Fibroblast of lung (primary cell): ENCODE results near the gene OLIG2.

Source experiments
- CTCF ChIP-seq, 2 donors: IDR thresholded peaks in 1 of 2; conservative IDR thresholded peaks in 1 of 2; 1 replicate in 1 of 2; 2 replicates in 1 of 2; pipeline ENCODE4 v1.5.1; 2011 to 2012; ENCODE audit warnings: low read length in 2 of 2, control low read depth in 1 of 2, inconsistent platforms in 1 of 2, low read depth in 1 of 2, mild to moderate bottlenecking in 1 of 2
- EZH2 ChIP-seq: IDR thresholded peaks from 2 replicates; pipeline ENCODE4 v1.5.1; 2012; ENCODE audit warnings: low read length, control low read depth, mild to moderate bottlenecking; ENCODE audit errors: missing control alignments

DNA sequence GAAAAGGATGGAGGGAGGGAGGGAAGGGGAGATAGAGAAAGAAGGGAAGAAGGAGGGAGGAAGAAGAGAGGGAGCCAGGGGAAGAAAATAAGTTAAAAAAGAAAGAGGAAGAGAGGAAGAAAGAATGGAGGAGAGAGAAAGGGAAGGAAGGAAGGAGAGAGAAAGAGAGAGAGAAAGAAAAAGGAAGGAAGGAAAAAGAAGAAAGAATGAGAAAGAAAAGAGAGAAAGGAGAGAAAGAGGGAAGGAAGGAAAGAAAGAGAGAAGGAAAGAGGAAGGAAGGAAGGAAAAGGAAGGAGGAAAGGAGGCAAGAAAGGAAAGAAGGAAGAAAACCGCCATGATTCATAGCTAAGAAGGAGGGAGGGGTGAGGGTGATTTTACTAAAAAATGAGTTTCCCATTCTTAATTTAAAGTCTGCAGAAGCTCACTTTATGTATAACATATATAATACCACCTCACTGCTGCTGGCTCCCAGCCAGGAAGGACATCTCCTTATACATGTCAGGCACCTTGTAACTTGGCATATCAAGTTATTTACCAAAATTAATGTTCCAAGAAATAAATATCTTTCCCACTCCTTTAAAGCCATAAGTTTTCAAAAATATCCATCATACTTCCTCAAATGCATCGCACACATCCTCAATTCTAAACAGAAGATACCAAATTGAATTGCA lies 46.0 kb upstream of the OLIG2 start:
- TF ChIP-seq EZH2 (no peak), CTCF (conservative IDR thresholded peaks at IDR 0.05 in 1 of 2, IDR thresholded peaks at IDR 0.05 in 1 of 2; ENCODE audit: low read depth in 1 of 2, low read length in 2 of 2) (no peak)
